Measurements from ENCODE around the gene EMC9.

Gene EMC9

GRCh38 chr14:24176599-24176998 lies 35.2 kb upstream of the EMC9 start:
- TF ChIP-seq FOXK2 (IDR thresholded peaks at IDR 0.05), result no peak
- no peak for TF ChIP-seq FOXA1 (IDR thresholded peaks at IDR 0.05)
- TF ChIP-seq ZNF384 (IDR thresholded peaks at IDR 0.05), result no peak
- TF ChIP-seq FOXM1 (IDR thresholded peaks at IDR 0.05; ENCODE audit: borderline replicate concordance), result no peak
- TF ChIP-seq ARNT (IDR thresholded peaks at IDR 0.05), result no peak
- no peak for TF ChIP-seq SP1 (IDR thresholded peaks at IDR 0.05)
- TF ChIP-seq HDGF (IDR thresholded peaks at IDR 0.05; ENCODE audit: borderline replicate concordance), result no peak
- no peak for TF ChIP-seq ELF4 (IDR thresholded peaks at IDR 0.05)
- CTCF ChIA-PET, result interaction anchor here (0.6 kb wide), 1 partner anchor 66 kb away, joined by 3 read pairs; no protein-coding TSS in a partner anchor
- no peak for DNase-seq (ENCODE audit: extremely low spot score)
- POLR2A ChIA-PET, result interaction anchor here (1.5 kb wide), 1 partner anchor 30 kb away, joined by 4 read pairs; the partner anchor contains the start of gene PSME2

- DNase-seq (ENCODE audit: extremely low spot score), result no peak
- TF ChIP-seq FOXM1 (IDR thresholded peaks at IDR 0.05; ENCODE audit: borderline replicate concordance) (no peak), FOXA1 (IDR thresholded peaks at IDR 0.05) (no peak), CTBP1 (IDR thresholded peaks at IDR 0.05; ENCODE audit: borderline replicate concordance) (no peak), ELF4 (IDR thresholded peaks at IDR 0.05) (no peak), ARNT (IDR thresholded peaks at IDR 0.05) (no peak), TARDBP (IDR thresholded peaks at IDR 0.05) (no peak)
- POLR2A ChIA-PET, result interaction anchor here (1.2 kb wide), 1 partner anchor 12 kb away, joined by 3 read pairs; the partner anchor contains the start of gene IRF9
- CTCF ChIA-PET, result interaction anchor here (0.6 to 1.5 kb wide), 2 partner anchors 11 to 29 kb away, joined by 3 to 4 read pairs; partner anchors contain the start of gene IRF9
These were observed 31.5 kb upstream of the EMC9 start for GRCh38 chr14:24172871-24173281.

- ChIA-PET CTCF (interaction anchor here (0.6 to 1.5 kb wide), 2 partner anchors 11 to 28 kb away, joined by 3 to 4 read pairs; partner anchors contain the start of gene IRF9), POLR2A (no interaction called here)
- no peak for TF ChIP-seq HDGF (IDR thresholded peaks at IDR 0.05; ENCODE audit: borderline replicate concordance)
- no peak for TF ChIP-seq LEF1 (IDR thresholded peaks at IDR 0.05; ENCODE audit: borderline replicate concordance)
- TF ChIP-seq TARDBP (IDR thresholded peaks at IDR 0.05), result no peak
- no peak for TF ChIP-seq CTBP1 (IDR thresholded peaks at IDR 0.05; ENCODE audit: borderline replicate concordance)
- no peak for TF ChIP-seq FOXM1 (IDR thresholded peaks at IDR 0.05; ENCODE audit: borderline replicate concordance)
- TF ChIP-seq NFRKB (IDR thresholded peaks at IDR 0.05), result no peak
- DNase-seq (ENCODE audit: extremely low spot score), result no peak
These were observed 31.0 kb upstream of the EMC9 start for GRCh38 chr14:24172261-24172860.

- ChIA-PET CTCF (interaction anchor here (1.5 kb wide), 1 partner anchor 10 kb away, joined by 4 read pairs; the partner anchor contains the start of gene IRF9), POLR2A (interaction anchor here (1.8 kb wide), 1 partner anchor 10 kb away, joined by 7 read pairs; the partner anchor contains the start of gene IRF9)
- TF ChIP-seq LEF1 (IDR thresholded peaks at IDR 0.05; ENCODE audit: borderline replicate concordance) (no peak), FOXM1 (IDR thresholded peaks at IDR 0.05; ENCODE audit: borderline replicate concordance) (no peak), CTBP1 (IDR thresholded peaks at IDR 0.05; ENCODE audit: borderline replicate concordance) (no peak), ELF4 (IDR thresholded peaks at IDR 0.05) (no peak), FOXA1 (IDR thresholded peaks at IDR 0.05) (no peak), SP1 (IDR thresholded peaks at IDR 0.05) (no peak), ARNT (IDR thresholded peaks at IDR 0.05) (no peak), PKNOX1 (IDR thresholded peaks at IDR 0.05) (no peak), NFRKB (IDR thresholded peaks at IDR 0.05) (no peak), HDGF (IDR thresholded peaks at IDR 0.05; ENCODE audit: borderline replicate concordance) (no peak), SUZ12 (IDR thresholded peaks at IDR 0.05) (no peak), FOXK2 (IDR thresholded peaks at IDR 0.05) (no peak), ZNF384 (IDR thresholded peaks at IDR 0.05) (no peak), L3MBTL2 (conservative IDR thresholded peaks at IDR 0.05) (no peak)
- no peak for DNase-seq (ENCODE audit: extremely low spot score)
These were observed 30.2 kb upstream of the EMC9 start, which contains the start of gene REC8 for GRCh38 chr14:24171422-24172260. Gene REC8, plus strand, starts transcription at chr14:24172080. Its CDS starts 473 bp downstream, at chr14:24172553.

- TF ChIP-seq CTBP1 (IDR thresholded peaks at IDR 0.05; ENCODE audit: borderline replicate concordance) (no peak), NFRKB (IDR thresholded peaks at IDR 0.05) (no peak), PKNOX1 (IDR thresholded peaks at IDR 0.05) (no peak)
- ChIA-PET POLR2A (no interaction called here), CTCF (no interaction called here)
- no peak for DNase-seq (ENCODE audit: extremely low spot score)
These were observed 26.2 kb upstream of the EMC9 start for GRCh38 chr14:24167469-24168114.

GRCh38 chr14:24165785-24166184 lies 24.4 kb upstream of the EMC9 start:
- CTCF ChIA-PET, result no interaction called here
- POLR2A ChIA-PET, result interaction anchor here (0.5 kb wide), 1 partner anchor 25 kb away, joined by 3 read pairs; no protein-coding TSS in a partner anchor
- TF ChIP-seq L3MBTL2 (conservative IDR thresholded peaks at IDR 0.05), result no peak
- TF ChIP-seq NFRKB (IDR thresholded peaks at IDR 0.05), result no peak
- TF ChIP-seq FOXK2 (IDR thresholded peaks at IDR 0.05), result no peak
- no peak for TF ChIP-seq FOXA1 (IDR thresholded peaks at IDR 0.05)
- no peak for TF ChIP-seq TARDBP (IDR thresholded peaks at IDR 0.05)
- TF ChIP-seq SUZ12 (IDR thresholded peaks at IDR 0.05), result no peak
- TF ChIP-seq LEF1 (IDR thresholded peaks at IDR 0.05; ENCODE audit: borderline replicate concordance), result no peak
- TF ChIP-seq CTBP1 (IDR thresholded peaks at IDR 0.05; ENCODE audit: borderline replicate concordance), result no peak
- TF ChIP-seq ELF4 (IDR thresholded peaks at IDR 0.05), result no peak
- TF ChIP-seq SP1 (IDR thresholded peaks at IDR 0.05), result no peak
- DNase-seq (ENCODE audit: extremely low spot score), result no peak

Data from HEK293T (cell line).